HG03159 (cell line): Measurements from ENCODE around the gene PHRF1.

Experiments
- ATAC-seq: cut with Tn5 transposase; IDR thresholded peaks from one replicate; pipeline ENCODE4 v1.9.1; 2021; ENCODE audit warnings: mild to moderate bottlenecking, moderate library complexity; ENCODE audit not compliant: unreplicated experiment

PHRF1 gene

GRCh38 chr11:537622-538430, 38.4 kb upstream of the PHRF1 start:
- ATAC-seq = no peak

GRCh38 chr11:538431-539051, 37.7 kb upstream of the PHRF1 start:
- ATAC-seq = no peak

GRCh38 chr11:539971-540481, 36.2 kb upstream of the PHRF1 start:
- no peak for ATAC-seq

GRCh38 chr11:540583-541432, 35.5 kb upstream of the PHRF1 start:
- no peak for ATAC-seq

GRCh38 chr11:541433-541885, 34.8 kb upstream of the PHRF1 start:
- ATAC-seq = no peak

GRCh38 chr11:544817-545166, 31.5 kb upstream of the PHRF1 start:
- ATAC-seq = no peak

- no peak for ATAC-seq
These were observed 31.1 kb upstream of the PHRF1 start for GRCh38 chr11:545171-545570.

GRCh38 chr11:548700-549603, 27.3 kb upstream of the PHRF1 start:
- no peak for ATAC-seq

GRCh38 chr11:550021-550745, 26.1 kb upstream of the PHRF1 start:
- no peak for ATAC-seq

- ATAC-seq = no peak
These were observed 25.6 kb upstream of the PHRF1 start for GRCh38 chr11:550746-551085.

- ATAC-seq = no peak
These were observed 25.1 kb upstream of the PHRF1 start for GRCh38 chr11:551131-551530.

- no peak for ATAC-seq
These were observed 24.7 kb upstream of the PHRF1 start for GRCh38 chr11:551596-551995.

GRCh38 chr11:553083-553987, 22.9 kb upstream of the PHRF1 start:
- no peak for ATAC-seq

GRCh38 chr11:553988-554340, 22.3 kb upstream of the PHRF1 start:
- no peak for ATAC-seq

GRCh38 chr11:554428-555226, 21.6 kb upstream of the PHRF1 start:
- ATAC-seq = no peak

- no peak for ATAC-seq
These were observed 21.0 kb upstream of the PHRF1 start for GRCh38 chr11:555227-555779.

- ATAC-seq = no peak
These were observed 20.2 kb upstream of the PHRF1 start for GRCh38 chr11:555780-556661.
